Stimulated activated CD4-positive, alpha-beta T cell treated with anti-CD3 and anti-CD28 coated beads, Interleukin-1b, Interleukin-23, amount 100 ng/mL, for 1 hour (primary cell): ENCODE data around the gene TIPRL.
A peak's percentile ranks its signal among the peaks of the same experiment; 100 is the strongest.
"Not testable (repeated sequence)": the region's sequence is repeated elsewhere in the genome, so short reads cannot be mapped to it uniquely, and the experiment has no call there.

Source experiments
- DNase-seq, 2 donors: peaks; one replicate each; pipeline ENCODE4 v3.0.0-alpha.2; 2020; ENCODE audit warnings: low read depth in 2 of 2

Gene TIPRL

GRCh38 chr1:168178638-168179437, at the start of gene TIPRL:
TIPRL (plus strand) TSS chr1:168178962; CDS start chr1:168179078, 116 bp downstream.
- DNase-seq: peak; percentile 83 to 89

- DNase-seq: no peak
Observed at GRCh38 chr1:168129933-168130332, 48.8 kb upstream of the TIPRL start.

GRCh38 chr1:168134132-168134531, 44.6 kb upstream of the TIPRL start:
- no peak for DNase-seq

GRCh38 chr1:168134642-168135041, 44.1 kb upstream of the TIPRL start:
- no peak for DNase-seq

GRCh38 chr1:168135116-168135920, 43.4 kb upstream of the TIPRL start:
- no peak for DNase-seq

GRCh38 chr1:168135921-168136708, 42.6 kb upstream of the TIPRL start:
- no peak for DNase-seq

- no peak for DNase-seq
Observed at GRCh38 chr1:168136709-168137514, 41.9 kb upstream of the TIPRL start, which contains the start of gene GPR161. GPR161 (minus strand) TSS chr1:168136930; CDS start chr1:168104850, 32,080 bp downstream.

- no peak for DNase-seq
Observed at GRCh38 chr1:168137515-168137821, 41.3 kb upstream of the TIPRL start.

- no peak for DNase-seq
Observed at GRCh38 chr1:168138134-168138533, 40.6 kb upstream of the TIPRL start.

- DNase-seq: no peak
Observed at GRCh38 chr1:168139070-168139469, 39.7 kb upstream of the TIPRL start.

- DNase-seq: no peak
Observed at GRCh38 chr1:168141871-168142385, 36.8 kb upstream of the TIPRL start.

- DNase-seq: peak; percentile 70 to 83
Observed at GRCh38 chr1:168145184-168146159, 33.3 kb upstream of the TIPRL start.

GRCh38 chr1:168146160-168146539, 32.6 kb upstream of the TIPRL start:
- no peak for DNase-seq

GRCh38 chr1:168146626-168147025, 32.1 kb upstream of the TIPRL start:
- no peak for DNase-seq

- DNase-seq: no peak
Observed at GRCh38 chr1:168148916-168149315, 29.8 kb upstream of the TIPRL start.

GRCh38 chr1:168150283-168150682, 28.5 kb upstream of the TIPRL start:
- no peak for DNase-seq

GRCh38 chr1:168151935-168152334, 26.8 kb upstream of the TIPRL start:
- DNase-seq: no peak

GRCh38 chr1:168154707-168155106, 24.1 kb upstream of the TIPRL start:
- not testable (repeated sequence) for DNase-seq

- DNase-seq: no peak
Observed at GRCh38 chr1:168155910-168156309, 22.9 kb upstream of the TIPRL start.

- no peak for DNase-seq
Observed at GRCh38 chr1:168157638-168158037, 21.1 kb upstream of the TIPRL start.
